ENCODE results near the gene MAP3K2.
"Not testable (repeated sequence)": the region's sequence is repeated elsewhere in the genome, so short reads cannot be mapped to it uniquely, and the experiment has no call there.

Gene MAP3K2

DNA sequence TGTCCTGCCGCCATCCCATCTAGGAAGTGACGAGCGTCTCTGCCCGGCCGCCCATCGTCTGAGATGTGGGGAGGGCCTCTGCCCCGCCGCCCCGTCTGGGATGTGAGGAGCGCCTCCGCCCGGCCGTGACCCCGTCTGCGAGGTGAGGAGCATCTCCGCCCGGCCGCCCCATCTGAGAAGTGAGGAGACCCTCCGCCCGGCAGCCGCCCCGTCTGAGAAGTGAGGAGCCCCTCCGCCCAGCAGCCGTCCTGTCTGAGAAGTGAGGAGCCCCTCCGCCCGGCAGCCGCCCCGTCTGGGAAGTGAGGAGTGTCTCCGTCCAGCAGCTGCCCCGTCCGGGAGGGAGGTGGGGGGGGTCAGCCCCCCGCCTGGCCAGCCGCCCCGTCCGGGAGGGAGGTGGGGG is 34.6 kb downstream of the MAP3K2 start:
- not testable (repeated sequence) for DNase-seq (ENCODE audit: low read depth in 2 of 2)

DNA sequence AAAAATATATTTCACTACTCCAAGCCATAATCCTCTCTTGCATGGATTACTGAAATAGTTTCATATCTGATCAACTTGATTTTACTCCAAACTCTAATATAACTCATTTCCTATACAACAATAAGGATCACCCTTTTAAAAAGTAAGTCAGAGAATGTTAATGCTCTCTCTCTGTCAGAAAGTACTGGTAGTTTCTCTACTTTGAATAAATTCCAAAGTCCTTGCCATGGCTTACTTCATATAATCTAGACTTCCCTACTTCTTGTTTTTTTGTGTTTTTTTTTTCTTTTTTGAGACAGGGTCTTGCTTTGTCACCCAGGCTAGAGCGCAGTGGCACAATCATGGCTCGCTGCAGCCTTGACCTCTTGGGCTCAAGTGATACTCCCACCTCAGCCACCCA is 36.2 kb downstream of the MAP3K2 start:
- DNase-seq (ENCODE audit: low read depth in 2 of 2): no peak

DNA sequence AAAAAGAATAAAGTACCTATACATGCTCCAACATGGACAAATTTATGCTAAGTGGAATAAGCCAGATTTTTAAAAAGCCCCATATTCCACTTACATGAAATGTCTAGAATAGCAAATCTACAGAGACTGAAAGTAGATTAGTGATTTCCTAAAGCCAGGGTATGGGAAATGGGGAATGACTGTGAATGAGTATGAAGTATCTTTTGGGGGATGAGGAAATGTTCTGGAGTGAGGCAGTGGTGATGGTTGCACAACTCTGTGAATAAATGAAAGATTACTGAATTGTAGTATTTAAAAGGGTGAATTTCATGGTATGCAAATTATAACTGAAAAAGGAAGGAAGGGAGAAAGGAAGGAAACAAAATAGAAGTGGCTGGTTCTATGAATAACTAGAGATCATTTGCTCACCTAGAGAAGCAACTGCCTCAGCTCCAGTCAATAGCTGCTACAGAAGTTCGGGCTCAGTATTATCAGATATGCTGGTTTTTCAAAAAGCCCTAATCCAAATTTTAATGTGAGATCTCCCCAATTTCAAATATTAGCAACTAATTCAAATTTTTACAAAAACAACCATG is 39.3 kb downstream of the MAP3K2 start:
- no peak for DNase-seq (ENCODE audit: low read depth in 2 of 2)

DNA sequence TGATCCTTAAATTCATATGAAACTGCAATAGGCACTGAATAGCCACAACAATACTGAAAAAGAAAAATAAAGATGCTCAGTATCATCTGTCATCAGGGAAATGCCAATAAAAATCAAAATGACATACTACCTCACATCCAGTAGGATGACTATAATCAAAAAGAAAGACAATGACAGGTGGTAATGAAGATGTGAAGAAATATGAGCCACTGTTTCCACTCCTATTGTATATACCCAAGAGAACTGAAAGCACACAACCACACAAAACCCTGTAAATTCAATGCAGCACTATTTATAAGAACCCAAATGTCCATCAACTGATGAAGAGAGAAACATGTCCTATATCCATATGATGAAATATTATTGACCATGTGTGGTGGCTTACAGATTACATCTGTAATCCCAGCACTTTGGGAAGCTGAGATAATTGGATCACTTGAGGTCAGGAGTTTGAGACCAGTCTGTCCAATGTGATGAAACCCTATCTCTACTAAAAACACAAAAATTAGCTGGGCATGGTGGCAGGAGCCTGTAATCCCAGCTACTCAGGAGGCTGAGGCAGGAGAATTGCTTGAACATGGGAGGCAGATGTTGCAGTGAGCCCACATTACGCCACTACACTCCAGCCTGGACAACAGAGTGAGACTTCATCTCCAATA is 39.9 kb downstream of the MAP3K2 start:
- no peak for DNase-seq (ENCODE audit: low read depth in 2 of 2)

DNA sequence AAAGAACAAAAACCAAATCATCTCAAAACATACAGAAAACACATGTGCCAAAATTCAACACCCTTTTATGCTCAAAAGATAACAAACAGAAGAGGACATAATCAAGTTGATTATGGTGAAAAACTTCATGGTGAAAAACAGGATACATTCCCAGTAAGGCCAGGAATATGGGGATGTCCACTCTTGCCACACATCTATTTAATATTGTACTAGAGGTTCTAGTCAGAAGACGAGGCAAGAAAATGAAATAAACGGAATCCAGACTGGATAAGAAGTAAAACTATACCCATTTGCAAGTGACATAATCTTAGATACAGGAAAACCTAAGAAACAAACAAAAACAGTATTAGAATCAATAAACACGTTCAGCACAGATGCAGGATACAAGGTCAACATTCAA is 40.8 kb downstream of the MAP3K2 start:
- DNase-seq (ENCODE audit: low read depth in 2 of 2): no peak

DNA sequence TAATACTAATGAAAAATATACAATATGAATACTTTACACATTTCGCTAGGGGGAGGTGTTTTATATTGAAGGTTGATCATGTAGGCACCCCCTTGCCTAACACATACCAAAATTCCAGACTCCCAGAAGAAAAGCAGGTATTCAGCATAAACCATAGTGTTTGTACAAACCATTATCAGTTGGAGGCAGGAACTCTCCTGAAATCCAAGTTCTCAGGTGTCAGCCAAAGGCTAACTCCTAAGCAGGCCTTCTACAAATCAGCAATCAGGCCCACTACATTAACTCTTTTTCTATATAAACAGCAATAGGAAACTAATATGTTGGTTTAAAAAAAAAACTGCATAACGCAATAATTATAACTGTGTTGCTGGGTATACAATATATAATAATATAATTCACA is 44.5 kb downstream of the MAP3K2 start:
- no peak for DNase-seq (ENCODE audit: low read depth in 2 of 2)

DNA sequence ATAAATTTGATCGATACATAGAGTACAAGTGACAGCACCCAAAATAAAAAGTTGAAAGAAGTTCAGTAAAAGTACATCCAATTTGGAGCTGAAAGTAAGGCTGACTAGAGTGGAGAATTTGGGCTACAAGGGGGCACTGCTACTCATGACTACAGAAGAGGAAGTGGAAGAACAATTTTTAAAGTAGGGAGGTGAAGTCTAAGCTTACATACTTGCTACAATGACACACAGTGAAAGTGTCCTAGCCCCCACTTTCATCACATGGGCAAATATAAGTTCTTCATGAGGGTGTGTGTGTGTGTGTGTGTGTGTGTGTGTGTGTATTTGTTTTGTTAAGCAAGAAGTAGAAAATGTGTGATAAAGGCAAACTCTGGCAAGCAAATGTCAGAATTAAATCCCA is 45.7 kb downstream of the MAP3K2 start:
- DNase-seq (ENCODE audit: low read depth in 2 of 2): no peak

DNA sequence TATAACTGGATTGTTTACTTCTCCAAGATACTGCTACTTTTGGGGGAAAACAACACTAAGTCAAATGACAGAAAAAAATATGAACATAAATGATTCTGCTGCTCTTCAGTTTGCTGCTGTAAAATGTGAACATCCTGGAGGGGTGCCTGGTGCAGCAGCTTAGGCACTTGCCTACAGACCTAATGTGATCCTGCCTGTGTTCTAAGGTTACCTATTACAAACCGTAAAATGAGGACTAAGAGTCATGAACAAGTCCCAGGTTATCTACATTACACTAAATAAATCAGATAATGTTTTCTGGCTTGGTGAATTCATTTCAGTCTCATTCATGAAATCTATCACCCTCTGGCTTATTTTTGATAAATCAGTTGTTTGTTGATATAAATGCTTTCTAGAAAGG is 55.4 kb downstream of the MAP3K2 start:
- DNase-seq (ENCODE audit: low read depth in 2 of 2): no peak

DNA sequence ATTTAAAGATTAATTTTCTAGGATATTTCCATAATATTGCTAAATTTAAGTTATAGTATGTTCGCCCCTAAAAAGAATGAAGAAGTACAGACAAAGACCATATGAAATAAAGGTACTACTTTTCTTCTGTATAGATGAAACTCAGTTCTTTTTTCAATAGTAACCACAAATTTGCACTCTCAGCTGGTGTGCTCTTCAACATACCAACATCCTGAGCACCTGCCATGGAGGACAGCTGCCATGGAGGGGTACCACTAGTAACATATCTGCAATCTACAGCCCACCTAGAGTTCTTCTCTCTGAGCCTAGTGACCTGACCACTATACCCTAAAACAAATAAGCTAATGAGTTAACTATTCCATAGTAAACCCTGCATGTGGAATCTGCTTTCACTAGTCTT is 57.0 kb downstream of the MAP3K2 start:
- DNase-seq (ENCODE audit: low read depth in 2 of 2): no peak

DNA sequence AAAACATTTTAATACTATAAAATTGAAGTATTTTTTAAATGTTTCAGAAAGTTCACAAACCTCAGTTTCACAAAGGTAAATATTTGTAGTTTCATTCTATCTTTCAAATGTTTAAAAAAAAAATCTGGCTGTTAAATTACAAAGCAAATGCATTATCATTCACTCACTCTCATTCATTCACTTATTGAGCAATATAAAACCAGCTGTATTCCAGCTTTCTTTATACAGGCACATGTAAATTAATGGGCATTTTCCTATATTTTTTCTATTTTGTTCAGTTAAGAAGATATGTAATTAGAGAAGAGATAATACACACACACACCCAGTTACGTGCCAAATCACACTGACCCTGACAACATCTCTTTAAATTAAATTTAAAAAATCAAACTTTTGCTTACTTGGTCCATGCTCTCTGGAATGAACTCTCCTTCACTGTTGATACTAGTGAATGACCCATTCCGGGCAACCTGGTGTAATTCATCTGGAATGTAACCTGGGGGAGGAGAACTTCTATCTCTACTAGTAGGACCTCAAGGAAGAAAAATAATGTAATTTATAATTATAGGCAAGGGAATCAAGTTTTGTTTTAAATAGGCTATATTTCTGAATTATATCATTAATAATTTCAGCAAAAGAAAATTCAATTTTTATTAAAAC is 61.4 kb downstream of the MAP3K2 start:
- no peak for DNase-seq (ENCODE audit: low read depth in 2 of 2)

DNA sequence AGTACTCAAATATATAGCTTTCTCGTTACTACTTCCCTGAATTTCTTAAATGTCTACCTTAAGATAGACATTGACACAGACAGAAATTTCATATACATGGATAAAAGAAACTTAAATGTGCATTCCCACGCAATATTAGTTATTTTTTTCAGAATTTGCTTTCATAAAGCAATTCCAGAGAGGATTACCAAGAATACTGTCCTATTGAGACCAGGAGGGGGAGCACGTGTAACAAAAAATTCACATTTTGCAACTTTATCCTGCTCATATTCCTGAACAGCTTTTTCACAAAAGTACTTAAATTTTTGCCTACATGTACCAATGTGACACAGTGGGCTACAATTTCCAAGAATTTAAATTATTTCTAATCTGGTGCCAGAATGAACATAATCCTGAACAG is 63.1 kb downstream of the MAP3K2 start:
- peak; percentile 27 to 32 for DNase-seq (ENCODE audit: low read depth in 2 of 2)

DNA sequence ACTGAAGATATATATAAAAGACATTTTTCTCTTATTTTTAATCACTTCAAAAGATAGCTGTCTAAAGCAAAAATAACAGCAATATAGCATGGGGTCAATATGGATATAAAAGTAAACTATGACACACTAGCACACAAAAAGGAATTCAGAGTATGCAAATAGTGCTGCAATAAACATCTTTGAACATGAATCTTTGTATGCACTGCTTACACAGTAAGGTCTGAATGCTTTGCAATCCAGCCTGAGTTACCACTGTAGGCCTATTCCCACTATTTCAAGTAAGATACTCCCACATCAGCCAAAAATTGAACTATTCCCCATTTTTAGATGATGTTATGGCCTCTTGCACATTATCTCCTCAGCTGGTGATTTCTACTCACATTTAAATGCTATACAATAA is 66.5 kb downstream of the MAP3K2 start:
- peak in 1 of 2 experiments; percentile 3 for DNase-seq (ENCODE audit: low read depth in 2 of 2)

DNA sequence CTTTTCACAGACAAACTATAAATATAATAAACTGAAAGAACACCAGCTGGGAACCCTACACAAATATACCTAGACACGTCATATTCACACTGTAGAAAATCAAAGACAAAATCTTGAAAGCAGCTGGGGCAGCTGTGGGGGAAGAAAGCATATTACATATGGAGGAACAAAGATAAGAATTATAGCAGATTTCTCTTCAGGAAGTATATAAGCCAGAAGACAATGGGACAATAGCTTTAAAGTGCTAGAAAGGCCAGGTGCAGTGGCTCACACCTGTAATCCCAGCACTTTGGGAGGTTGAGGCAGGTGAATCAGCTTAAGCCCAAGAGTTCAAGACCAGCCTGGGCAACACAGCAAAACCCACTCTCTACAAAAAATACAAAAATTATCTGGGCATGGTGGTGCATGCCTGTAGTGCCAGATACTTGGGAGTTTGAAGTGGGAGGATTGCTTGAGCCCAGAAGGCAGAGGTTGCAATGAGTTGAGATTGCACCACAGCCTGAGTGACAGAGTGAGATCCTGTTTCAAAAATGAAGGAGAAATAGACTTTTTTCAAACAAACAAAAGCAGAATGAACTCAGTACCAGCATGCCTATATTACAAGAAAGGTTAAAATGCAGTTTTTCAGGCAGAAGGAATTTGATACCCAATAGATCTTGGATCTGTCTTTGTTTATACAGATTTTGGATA is 67.0 kb downstream of the MAP3K2 start:
- DNase-seq (ENCODE audit: low read depth in 2 of 2): no peak

DNA sequence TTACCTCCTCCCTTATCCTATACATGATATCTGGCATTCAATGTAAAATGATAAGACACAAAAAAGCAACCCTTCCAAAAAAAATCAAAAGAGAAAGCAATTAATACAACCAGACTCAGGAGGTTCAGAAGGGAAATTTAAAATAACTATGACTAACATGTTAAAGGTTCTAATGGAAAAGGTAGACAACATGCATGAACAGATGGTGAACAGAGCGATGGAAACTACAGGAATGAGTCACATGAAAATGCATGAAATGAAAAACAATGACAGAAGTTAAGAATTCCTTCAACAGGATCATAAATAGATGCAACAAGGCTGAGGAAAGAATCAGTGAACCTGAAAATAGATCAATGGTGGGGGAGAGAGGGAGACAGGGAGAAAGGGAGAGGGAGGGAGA is 67.7 kb downstream of the MAP3K2 start:
- no peak for DNase-seq (ENCODE audit: low read depth in 2 of 2)

DNA sequence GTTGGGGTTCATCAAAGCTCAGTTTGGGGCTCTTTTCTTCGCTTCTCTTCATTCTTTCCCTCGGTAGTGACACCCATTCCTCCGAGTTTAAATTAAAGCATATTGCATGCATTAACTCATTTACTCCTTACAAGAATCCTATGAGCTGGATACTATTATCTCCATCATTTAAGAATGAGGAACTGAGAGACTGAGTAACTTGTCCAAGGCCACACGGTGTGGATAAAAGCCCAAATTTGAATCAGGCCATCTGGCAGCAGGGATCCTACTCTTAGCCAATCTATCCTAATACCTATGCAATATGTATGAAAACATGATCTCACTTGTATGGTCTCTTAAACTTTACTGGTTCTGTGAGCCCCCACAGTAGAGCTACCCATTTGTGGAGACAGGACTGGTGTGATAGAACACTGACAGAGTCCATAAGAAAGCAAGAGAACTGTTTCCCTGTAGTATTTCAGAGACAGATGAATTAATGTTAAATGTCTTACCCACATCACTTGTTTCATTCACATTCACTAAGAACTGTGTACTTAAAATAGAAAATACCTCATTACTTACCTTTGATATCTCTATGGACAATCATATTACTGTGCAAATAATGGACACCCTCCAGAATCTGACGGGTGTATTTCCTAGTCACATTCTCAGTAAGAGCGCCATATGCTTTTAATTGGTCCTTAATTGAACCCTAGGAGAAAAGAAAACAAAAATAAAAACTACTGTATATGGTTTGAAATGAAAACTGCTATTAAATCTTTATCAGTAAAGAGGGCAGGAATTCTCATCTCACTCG is 73.4 kb downstream of the MAP3K2 start:
- DNase-seq (ENCODE audit: low read depth in 2 of 2): no peak

DNA sequence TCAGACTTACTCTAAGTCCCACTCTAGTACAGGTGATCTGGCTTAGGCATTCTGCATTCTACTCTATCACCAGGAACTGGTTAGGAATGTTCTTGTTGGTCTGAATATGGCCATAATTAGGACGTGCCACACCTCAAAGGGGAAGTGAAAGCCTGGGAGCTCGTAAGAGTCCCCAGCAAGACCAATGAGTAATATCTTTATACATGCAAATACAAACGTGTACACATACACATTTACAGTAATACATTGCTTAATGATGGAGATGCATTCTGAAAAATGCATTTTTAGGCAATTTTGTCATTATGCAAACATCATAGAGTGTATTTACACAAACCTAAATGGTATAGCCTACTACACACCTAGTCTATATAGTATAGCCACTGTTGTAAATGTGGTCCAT is 74.4 kb downstream of the MAP3K2 start:
- DNase-seq (ENCODE audit: low read depth in 2 of 2): no peak

DNA sequence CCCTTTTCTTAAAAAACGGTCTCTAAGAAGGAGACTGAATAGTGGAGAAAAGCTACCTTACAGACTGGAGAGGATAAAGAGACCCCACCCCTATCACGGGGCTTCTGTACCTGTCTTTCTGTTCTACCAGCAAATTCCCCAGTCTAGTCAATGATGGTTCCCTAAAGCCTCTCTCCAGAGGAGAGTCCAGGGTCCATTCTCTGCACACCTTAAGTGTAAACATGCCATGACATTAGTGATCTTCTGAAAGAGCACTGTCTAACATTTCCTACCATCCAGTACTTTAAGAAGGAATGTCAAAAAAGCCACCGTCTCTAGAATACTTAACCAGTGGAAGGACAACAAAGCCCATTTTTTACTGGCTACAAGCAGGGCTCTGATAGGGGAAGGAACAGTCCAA is 76.8 kb downstream of the MAP3K2 start:
- DNase-seq (ENCODE audit: low read depth in 2 of 2): no peak

DNA sequence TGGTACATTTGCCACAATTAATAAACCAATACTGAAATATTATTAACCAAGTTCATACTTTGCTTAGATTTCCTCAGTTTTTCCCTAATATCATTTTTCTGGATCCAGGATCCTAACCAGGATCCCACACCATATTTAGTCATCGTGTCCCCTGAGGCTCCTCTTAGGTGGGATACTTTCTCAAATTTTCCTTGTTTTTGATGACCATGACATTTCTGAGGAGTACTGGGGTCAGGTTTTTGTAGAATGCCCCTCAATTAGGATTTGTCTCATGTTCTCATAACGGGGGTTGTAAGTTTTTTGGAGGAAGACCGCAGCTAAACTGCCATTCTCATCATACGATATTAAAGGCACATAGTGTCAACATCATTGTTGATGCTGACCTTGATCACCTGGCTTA is 78.3 kb downstream of the MAP3K2 start:
- no peak for DNase-seq (ENCODE audit: low read depth in 2 of 2)

DNA sequence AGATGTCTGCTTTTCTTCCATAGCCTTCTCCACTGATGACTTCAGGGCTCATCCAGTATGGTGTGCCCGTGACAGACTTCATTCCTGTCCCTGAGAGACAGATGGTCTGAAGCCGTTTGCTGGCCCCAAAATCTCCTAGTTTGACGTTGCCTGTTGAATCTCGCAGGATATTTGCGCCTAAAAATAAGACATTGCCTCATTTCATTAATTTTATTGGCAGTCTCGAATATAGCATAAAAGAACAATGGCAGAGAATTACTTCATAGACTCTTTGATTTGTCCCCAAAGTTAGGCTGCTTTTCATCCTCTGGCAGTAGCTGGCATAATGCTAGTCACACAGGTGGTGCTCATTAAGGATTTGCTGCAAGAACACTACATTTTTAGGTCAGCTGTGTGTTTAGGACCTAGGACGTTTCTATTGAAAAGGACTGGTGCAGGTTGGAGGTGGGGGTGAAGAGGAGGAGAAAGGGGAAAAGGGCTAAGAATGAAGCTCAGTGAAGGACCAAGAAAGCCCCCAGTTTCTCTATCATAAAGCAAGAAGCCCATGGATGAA is 79.1 kb downstream of the MAP3K2 start:
- no peak for DNase-seq (ENCODE audit: low read depth in 2 of 2)

DNA sequence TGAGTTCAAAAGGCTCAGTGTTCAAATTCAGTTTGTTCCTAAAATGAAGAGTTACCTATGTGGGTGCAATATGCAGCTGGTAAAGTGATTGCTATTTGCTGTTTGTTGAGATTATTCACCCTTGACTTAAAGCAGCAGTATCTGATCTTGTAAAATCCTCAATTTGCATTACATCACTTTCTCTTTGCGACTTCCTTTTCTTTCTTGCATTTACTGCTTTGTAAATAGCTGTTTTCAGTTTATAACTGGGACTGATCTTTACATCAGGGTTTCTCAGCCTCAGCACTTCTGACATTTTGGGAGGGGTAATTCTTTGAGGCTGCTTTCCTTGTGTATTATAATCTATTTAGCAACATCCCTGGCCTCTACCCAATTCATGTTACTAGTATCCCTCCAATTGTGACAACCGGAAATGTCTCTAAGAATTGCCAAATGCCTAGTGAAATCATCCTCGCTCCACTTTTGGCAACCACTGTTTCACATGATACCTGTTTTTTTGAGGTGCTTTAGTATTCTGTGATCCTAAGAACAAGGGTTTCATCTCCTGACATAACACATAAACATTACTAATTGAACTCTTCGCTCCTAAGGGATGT is 81.7 kb downstream of the MAP3K2 start:
- no peak for DNase-seq (ENCODE audit: low read depth in 2 of 2)

DNA sequence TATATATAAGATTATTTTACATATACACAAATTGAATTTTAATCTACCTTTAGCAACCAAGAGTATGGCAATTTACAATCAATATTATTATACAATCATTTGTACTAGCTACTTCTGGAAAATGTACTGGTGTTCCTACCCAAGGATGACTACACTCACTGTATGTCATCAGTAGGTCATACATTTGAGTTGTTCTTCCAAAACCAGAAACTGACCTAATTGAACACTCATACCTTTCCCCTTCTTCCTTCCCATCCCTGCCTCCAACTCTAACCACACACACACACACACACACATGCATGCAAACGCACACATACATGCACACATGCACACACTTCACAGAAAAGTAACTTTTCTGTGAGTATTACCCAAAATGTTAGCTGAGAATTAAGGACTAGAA is 85.6 kb downstream of the MAP3K2 start:
- DNase-seq (ENCODE audit: low read depth in 2 of 2): no peak

All from fibroblast of skin of left quadriceps (primary cell).